HCT116 (cell line): Measurements from ENCODE around the gene NAPEPLD. TPM values are rescaled to one million over a fixed set of nuclear protein-coding genes. Genes with fewer than 3 reads are reported as not detected.

ENCODE experiments used
- ATAC-seq: fragments of 200-7000 bp; cut with Tn5 transposase; 2 replicates; pipeline ENCODE4 v1.9.1; 2020; ENCODE audit warnings: mild to moderate bottlenecking, moderate library complexity
- BruUV-seq: library from RNA; stranded (reverse); fragments of 400-500 nt; replicated peaks from 2 replicates; lab custom pipeline; 2021; lab: Mats Ljungman, UMichigan
- CTCF ChIA-PET: fragments of 300-600 bp; sonication (Branson Sonifier 250); formaldehyde crosslinking; loops from one replicate; lab custom pipeline; 2021; ENCODE audit warnings: antibody characterized with exemption; lab: Charles Lee
- POLR2A ChIA-PET: fragments of 300-600, 350-600 bp; sonication (Branson Sonifier 250); formaldehyde crosslinking; loops from one replicate; lab custom pipeline; 2021; ENCODE audit warnings: antibody characterized with exemption; lab: Charles Lee
- RAD21 ChIA-PET, 2 experiments: fragments of 300-600 bp; sonication (Branson Sonifier 250); formaldehyde crosslinking; loops; one replicate each; lab custom pipeline; 2023; ENCODE audit warnings: low total read pairs in 2 of 2; ENCODE audit not compliant: uncharacterized antibody in 2 of 2, unreplicated experiment in 2 of 2, low non-redundant PET in 1 of 2; lab: Charles Lee
- DNase-seq: peaks from one replicate; pipeline ENCODE4 v3.0.0-alpha.2; 2010; ENCODE audit warnings: low read depth, low spot score
- H2AFZ ChIP-seq: fragments of 200-600 bp; shearing (Covaris generic), sonication (generic); 2 replicates; pipeline ENCODE4 v1.6.1; 2017; ENCODE audit warnings: low read depth, mixed run types, mixed read lengths, antibody characterized with exemption, low read length; ENCODE audit not compliant: poor library complexity, severe bottlenecking
- H3K27ac ChIP-seq: 2 replicates; pipeline ENCODE4 v1.5.1; 2012; ENCODE audit warnings: low read depth, low read length
- H3K27me3 ChIP-seq: fragments of 200-600 bp; sonication (generic); 2 replicates; pipeline ENCODE4 v1.6.1; 2016; ENCODE audit warnings: mixed run types, low read length, mixed read lengths; ENCODE audit not compliant: insufficient read depth
- H3K36me3 ChIP-seq, 2 experiments: fragments of 200-500 bp in 1 of 2; fragments of 200-600 bp in 1 of 2; sonication (Bioruptor generic) in 1 of 2; sonication (generic) in 1 of 2; 2 replicates each; pipeline versions ENCODE4 v1.5.1 to v1.6.1; 2014 to 2016; ENCODE audit warnings: low read length in 2 of 2, inconsistent platforms in 1 of 2, mixed read lengths in 1 of 2, mixed run types in 1 of 2; ENCODE audit not compliant: insufficient read depth in 2 of 2, control insufficient read depth in 1 of 2
- H3K4me1 ChIP-seq, 2 experiments: fragments of 200-600 bp in 1 of 2; sonication (generic) in 1 of 2; 2 replicates each; pipeline versions ENCODE4 v1.5.1 to v1.6.1; 2012 to 2017; ENCODE audit warnings: low read length in 2 of 2, inconsistent platforms in 1 of 2, mild to moderate bottlenecking in 1 of 2, mixed read lengths in 1 of 2, mixed run types in 1 of 2, moderate library complexity in 1 of 2; ENCODE audit not compliant: insufficient read depth in 2 of 2, control insufficient read depth in 1 of 2
- H3K4me2 ChIP-seq: fragments of 200-600 bp; sonication (generic); 2 replicates; pipeline ENCODE4 v1.6.1; 2017; ENCODE audit warnings: mixed run types, low read length, mixed read lengths
- H3K4me3 ChIP-seq, 2 experiments: fragments of 200-600 bp in 1 of 2; sonication (generic) in 1 of 2; replicated peaks in 1 of 2; 2 replicates each; pipeline ENCODE4 v1.5.1; 2011 to 2016; ENCODE audit warnings: low read length in 2 of 2, control low read depth in 1 of 2, low read depth in 1 of 2, mild to moderate bottlenecking in 1 of 2, mixed read lengths in 1 of 2, mixed run types in 1 of 2
- H3K79me2 ChIP-seq: fragments of 200-600 bp; sonication (generic); 2 replicates; pipeline ENCODE4 v1.6.1; 2017; ENCODE audit warnings: mild to moderate bottlenecking, mixed run types, low read length, moderate library complexity, mixed read lengths; ENCODE audit not compliant: insufficient read depth
- H3K9ac ChIP-seq: fragments of 200-600 bp; sonication (generic); 2 replicates; pipeline ENCODE4 v1.6.1; 2016; ENCODE audit warnings: low read length, mixed read lengths
- H3K9me2 ChIP-seq: fragments of 200-600 bp; sonication (generic), shearing (Covaris generic); 2 replicates; pipeline ENCODE4 v1.6.1; 2017; ENCODE audit warnings: mixed run types, mild to moderate bottlenecking, moderate library complexity; ENCODE audit not compliant: insufficient read depth
- H3K9me3 ChIP-seq, 2 experiments: fragments of 200-500 bp in 1 of 2; fragments of 200-600 bp in 1 of 2; sonication (Bioruptor generic) in 1 of 2; sonication (generic) in 1 of 2; 2 replicates each; pipeline ENCODE4 v1.6.1; 2014 to 2017; ENCODE audit warnings: low read length in 2 of 2, mixed read lengths in 2 of 2, inconsistent platforms in 1 of 2, low read depth in 1 of 2, mild to moderate bottlenecking in 1 of 2, mixed run types in 1 of 2, moderate library complexity in 1 of 2; ENCODE audit not compliant: control insufficient read depth in 1 of 2, insufficient read depth in 1 of 2
- H4K20me1 ChIP-seq: fragments of 200-600 bp; sonication (generic), shearing (Covaris generic); 2 replicates; pipeline ENCODE4 v1.6.1; 2017; ENCODE audit warnings: mixed run types, mild to moderate bottlenecking, moderate library complexity; ENCODE audit not compliant: insufficient read depth
- CBX3 ChIP-seq: IDR thresholded peaks from 2 replicates; pipeline ENCODE4 v1.6.1; 2012; ENCODE audit warnings: low read depth
- CEBPB ChIP-seq: IDR thresholded peaks from 2 replicates; pipeline ENCODE4 v1.6.1; 2012; ENCODE audit warnings: low read depth
- EGR1 ChIP-seq: IDR thresholded peaks from 2 replicates; pipeline ENCODE4 v1.6.1; 2012; ENCODE audit warnings: low read depth
- EZH2 ChIP-seq: fragments of 200-600 bp; sonication (generic); IDR thresholded peaks from 2 replicates; pipeline ENCODE4 v1.6.1; 2017; ENCODE audit warnings: antibody characterized with exemption, mixed run types
- EZH2phosphoT487 ChIP-seq: fragments of 200-600 bp; IDR thresholded peaks from 2 replicates; pipeline ENCODE4 v1.6.1; 2018; ENCODE audit warnings: antibody characterized with exemption, borderline replicate concordance
- FOSL1 ChIP-seq: IDR thresholded peaks from 2 replicates; pipeline ENCODE4 v1.6.1; 2012; ENCODE audit warnings: low read depth
- JUND ChIP-seq: IDR thresholded peaks from 2 replicates; pipeline ENCODE4 v1.6.1; 2012
- POLR2A ChIP-seq: IDR thresholded peaks from 2 replicates; pipeline ENCODE4 v1.7.0; 2011; ENCODE audit warnings: borderline replicate concordance; ENCODE audit not compliant: insufficient read depth, insufficient read length; ENCODE audit errors: extremely low read depth
- POLR2AphosphoS5 ChIP-seq: IDR thresholded peaks from 2 replicates; pipeline ENCODE4 v1.6.1; 2011; ENCODE audit warnings: mild to moderate bottlenecking, low read depth, low read length, moderate library complexity
- RAD21 ChIP-seq: IDR thresholded peaks from 2 replicates; pipeline ENCODE4 v1.6.1; 2012; ENCODE audit warnings: low read depth, mild to moderate bottlenecking
- SIN3A ChIP-seq: IDR thresholded peaks from 2 replicates; pipeline ENCODE4 v1.6.1; 2012; ENCODE audit warnings: low read depth
- SP1 ChIP-seq: IDR thresholded peaks from 2 replicates; pipeline ENCODE4 v1.6.1; 2012; ENCODE audit warnings: low read depth
- SRF ChIP-seq: IDR thresholded peaks from 2 replicates; pipeline ENCODE4 v1.6.1; 2012; ENCODE audit warnings: low read depth
- YY1 ChIP-seq: IDR thresholded peaks from 2 replicates; pipeline ENCODE4 v1.6.1; 2011; ENCODE audit warnings: low read length, low read depth, moderate library complexity, mild to moderate bottlenecking; ENCODE audit not compliant: insufficient replicate concordance; ENCODE audit errors: extremely low read depth
- intact Hi-C: fragments of 100-400 bp; cut with micrococcal nuclease; formaldehyde crosslinking; loops from 2 replicates; pipeline ENCODE4 v1.10.0; 2022
- total RNA-seq: library from RNA; stranded (reverse); gene quantifications from one replicate; pipeline ENCODE4 v1.2.1, GENCODE V29; 2021; ENCODE audit not compliant: unreplicated experiment
- TF ChIP-seq, protein P1 (sequence below): IDR thresholded peaks from 2 replicates; pipeline ENCODE4 v1.6.1; 2011; ENCODE audit warnings: mild to moderate bottlenecking, low read length, moderate library complexity; ENCODE audit not compliant: insufficient replicate concordance; ENCODE audit errors: extremely low read depth
- TF ChIP-seq, protein P2 (sequence below): IDR thresholded peaks from 2 replicates; pipeline ENCODE4 v1.6.1; 2012; ENCODE audit warnings: low read depth
- TF ChIP-seq, protein P3 (sequence below), 3 experiments: fragments of 200-600 bp in 1 of 3; sonication (generic) in 1 of 3; IDR thresholded peaks in 2 of 3; conservative IDR thresholded peaks in 1 of 3; 2 replicates each; pipeline ENCODE4 v1.5.1; 2012 to 2017; ENCODE audit warnings: low read depth in 2 of 3, low read length in 2 of 3, antibody characterized with exemption in 1 of 3, borderline replicate concordance in 1 of 3, control low read depth in 1 of 3, mild to moderate bottlenecking in 1 of 3, mixed read lengths in 1 of 3, mixed run types in 1 of 3, moderate library complexity in 1 of 3; ENCODE audit not compliant: insufficient read depth in 1 of 3

The NAPEPLD gene
- total RNA-seq, 1 experiment from 2014 or later: 9.7 TPM

DNA sequence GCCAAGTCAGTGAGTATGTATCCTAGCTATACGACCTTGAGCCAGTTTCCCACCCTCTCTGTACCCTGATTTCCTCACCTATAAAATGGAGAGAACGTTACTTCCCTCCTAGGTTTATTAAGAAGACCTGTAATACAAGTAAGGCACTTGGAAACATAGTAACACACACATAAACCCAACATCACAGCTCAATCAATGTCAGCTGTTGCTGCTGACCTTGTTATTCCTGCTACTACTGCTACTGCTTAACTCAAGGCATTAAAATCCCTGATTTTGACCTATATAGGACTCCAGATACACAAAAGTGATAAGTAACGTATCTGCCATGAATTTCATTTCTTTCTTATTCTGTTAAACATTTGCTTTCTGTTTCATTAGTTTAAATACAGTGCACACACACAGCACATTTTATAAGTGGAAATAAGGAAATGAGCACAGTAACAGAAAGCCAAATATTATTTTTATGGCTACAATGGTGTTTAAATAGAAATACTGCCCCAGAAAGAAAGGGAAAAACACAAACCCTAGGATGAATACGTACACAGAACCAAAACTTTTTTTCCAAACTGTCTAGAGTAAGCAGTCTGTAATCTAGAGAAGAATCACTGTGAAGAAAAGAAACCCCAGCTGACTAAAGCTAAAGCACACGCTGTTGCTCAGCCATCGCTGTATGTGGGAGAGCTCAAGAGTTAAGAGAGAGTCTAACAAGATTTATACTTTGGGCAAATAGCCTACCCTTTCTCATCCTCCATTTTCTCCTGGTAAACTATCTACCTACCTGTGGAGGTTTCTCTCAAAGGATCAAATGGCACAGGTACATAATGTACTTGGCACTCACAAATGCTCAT is 19.0 kb downstream of the NAPEPLD start (continued):
- TF ChIP-seq, protein P1, sequence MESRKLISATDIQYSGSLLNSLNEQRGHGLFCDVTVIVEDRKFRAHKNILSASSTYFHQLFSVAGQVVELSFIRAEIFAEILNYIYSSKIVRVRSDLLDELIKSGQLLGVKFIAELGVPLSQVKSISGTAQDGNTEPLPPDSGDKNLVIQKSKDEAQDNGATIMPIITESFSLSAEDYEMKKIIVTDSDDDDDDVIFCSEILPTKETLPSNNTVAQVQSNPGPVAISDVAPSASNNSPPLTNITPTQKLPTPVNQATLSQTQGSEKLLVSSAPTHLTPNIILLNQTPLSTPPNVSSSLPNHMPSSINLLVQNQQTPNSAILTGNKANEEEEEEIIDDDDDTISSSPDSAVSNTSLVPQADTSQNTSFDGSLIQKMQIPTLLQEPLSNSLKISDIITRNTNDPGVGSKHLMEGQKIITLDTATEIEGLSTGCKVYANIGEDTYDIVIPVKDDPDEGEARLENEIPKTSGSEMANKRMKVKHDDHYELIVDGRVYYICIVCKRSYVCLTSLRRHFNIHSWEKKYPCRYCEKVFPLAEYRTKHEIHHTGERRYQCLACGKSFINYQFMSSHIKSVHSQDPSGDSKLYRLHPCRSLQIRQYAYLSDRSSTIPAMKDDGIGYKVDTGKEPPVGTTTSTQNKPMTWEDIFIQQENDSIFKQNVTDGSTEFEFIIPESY: no peak
- no peak for TF ChIP-seq SRF
- TF ChIP-seq FOSL1: no peak
- no peak for TF ChIP-seq CBX3
- TF ChIP-seq EGR1: no peak
- TF ChIP-seq, protein P2, sequence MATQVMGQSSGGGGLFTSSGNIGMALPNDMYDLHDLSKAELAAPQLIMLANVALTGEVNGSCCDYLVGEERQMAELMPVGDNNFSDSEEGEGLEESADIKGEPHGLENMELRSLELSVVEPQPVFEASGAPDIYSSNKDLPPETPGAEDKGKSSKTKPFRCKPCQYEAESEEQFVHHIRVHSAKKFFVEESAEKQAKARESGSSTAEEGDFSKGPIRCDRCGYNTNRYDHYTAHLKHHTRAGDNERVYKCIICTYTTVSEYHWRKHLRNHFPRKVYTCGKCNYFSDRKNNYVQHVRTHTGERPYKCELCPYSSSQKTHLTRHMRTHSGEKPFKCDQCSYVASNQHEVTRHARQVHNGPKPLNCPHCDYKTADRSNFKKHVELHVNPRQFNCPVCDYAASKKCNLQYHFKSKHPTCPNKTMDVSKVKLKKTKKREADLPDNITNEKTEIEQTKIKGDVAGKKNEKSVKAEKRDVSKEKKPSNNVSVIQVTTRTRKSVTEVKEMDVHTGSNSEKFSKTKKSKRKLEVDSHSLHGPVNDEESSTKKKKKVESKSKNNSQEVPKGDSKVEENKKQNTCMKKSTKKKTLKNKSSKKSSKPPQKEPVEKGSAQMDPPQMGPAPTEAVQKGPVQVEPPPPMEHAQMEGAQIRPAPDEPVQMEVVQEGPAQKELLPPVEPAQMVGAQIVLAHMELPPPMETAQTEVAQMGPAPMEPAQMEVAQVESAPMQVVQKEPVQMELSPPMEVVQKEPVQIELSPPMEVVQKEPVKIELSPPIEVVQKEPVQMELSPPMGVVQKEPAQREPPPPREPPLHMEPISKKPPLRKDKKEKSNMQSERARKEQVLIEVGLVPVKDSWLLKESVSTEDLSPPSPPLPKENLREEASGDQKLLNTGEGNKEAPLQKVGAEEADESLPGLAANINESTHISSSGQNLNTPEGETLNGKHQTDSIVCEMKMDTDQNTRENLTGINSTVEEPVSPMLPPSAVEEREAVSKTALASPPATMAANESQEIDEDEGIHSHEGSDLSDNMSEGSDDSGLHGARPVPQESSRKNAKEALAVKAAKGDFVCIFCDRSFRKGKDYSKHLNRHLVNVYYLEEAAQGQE: no peak

DNA sequence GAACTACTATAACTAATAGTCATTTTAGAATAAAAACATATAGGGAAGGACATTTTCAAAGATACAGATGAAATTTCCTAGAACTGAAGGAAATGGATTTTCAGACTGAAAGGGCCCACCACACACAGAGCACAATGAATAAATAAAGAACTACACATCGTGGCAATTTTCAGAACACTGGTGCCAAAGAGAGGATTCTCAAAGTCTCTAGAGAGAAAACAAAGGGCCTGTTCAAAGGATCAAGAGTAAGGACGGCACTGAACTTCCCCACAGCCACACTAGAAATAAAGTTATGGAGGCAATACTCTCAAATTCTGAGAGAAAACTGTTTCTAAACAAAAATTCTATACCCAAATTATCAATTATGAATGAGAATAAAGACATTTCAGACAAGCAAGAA is 21.9 kb downstream of the NAPEPLD start:
- Histone ChIP-seq H3K9ac (no peak overlapping the region), H2AFZ (no peak overlapping the region), H3K27ac (no peak overlapping the region), H3K9me2 (no peaks in the 10 kb centered on the region), H3K4me1 (peaks cover 2 to 10% of the 10 kb centered on the region in 2 experiments; a peak in 2 of 4 replicates), H4K20me1 (no peaks in the 10 kb centered on the region), H3K4me3 (no peak overlapping the region), H3K9me3 (no peaks in the 10 kb centered on the region), H3K27me3 (no peaks in the 10 kb centered on the region), H3K4me2 (no peak overlapping the region), H3K36me3 (peaks cover 2 to 4% of the 10 kb centered on the region in 2 experiments; a peak in 1 of 4 replicates), H3K79me2 (no peaks in the 10 kb centered on the region)
- intact Hi-C loops: no loop called here
- ATAC-seq: no peak
- ChIA-PET POLR2A (no interaction called here), CTCF (no interaction called here), RAD21 (no interaction called here)
- BruUV-seq: no TSS peak
- TF ChIP-seq YY1 (no peak), SP1 (no peak), POLR2AphosphoS5 (no peak), SIN3A (no peak), SRF (no peak), EZH2 (no peak), EZH2phosphoT487 (no peak), FOSL1 (no peak), POLR2A (no peak), RAD21 (no peak), JUND (no peak), CBX3 (no peak), CEBPB (no peak), EGR1 (no peak)
- TF ChIP-seq, protein P3, sequence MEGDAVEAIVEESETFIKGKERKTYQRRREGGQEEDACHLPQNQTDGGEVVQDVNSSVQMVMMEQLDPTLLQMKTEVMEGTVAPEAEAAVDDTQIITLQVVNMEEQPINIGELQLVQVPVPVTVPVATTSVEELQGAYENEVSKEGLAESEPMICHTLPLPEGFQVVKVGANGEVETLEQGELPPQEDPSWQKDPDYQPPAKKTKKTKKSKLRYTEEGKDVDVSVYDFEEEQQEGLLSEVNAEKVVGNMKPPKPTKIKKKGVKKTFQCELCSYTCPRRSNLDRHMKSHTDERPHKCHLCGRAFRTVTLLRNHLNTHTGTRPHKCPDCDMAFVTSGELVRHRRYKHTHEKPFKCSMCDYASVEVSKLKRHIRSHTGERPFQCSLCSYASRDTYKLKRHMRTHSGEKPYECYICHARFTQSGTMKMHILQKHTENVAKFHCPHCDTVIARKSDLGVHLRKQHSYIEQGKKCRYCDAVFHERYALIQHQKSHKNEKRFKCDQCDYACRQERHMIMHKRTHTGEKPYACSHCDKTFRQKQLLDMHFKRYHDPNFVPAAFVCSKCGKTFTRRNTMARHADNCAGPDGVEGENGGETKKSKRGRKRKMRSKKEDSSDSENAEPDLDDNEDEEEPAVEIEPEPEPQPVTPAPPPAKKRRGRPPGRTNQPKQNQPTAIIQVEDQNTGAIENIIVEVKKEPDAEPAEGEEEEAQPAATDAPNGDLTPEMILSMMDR (IDR thresholded peaks at IDR 0.05 in 2 of 3, conservative IDR thresholded peaks at IDR 0.05 in 1 of 3; ENCODE audit: borderline replicate concordance in 1 of 3, insufficient read depth in 1 of 3, low read depth in 2 of 3, low read length in 2 of 3): no peak
- DNase-seq: no peak
